ENCODE measurements around the gene THADA. TPM values are rescaled to one million over a fixed set of nuclear protein-coding genes. Genes with fewer than 3 reads are reported as not detected.

THADA gene
- total RNA-seq, 1 experiment from 2014 or later: 27.5 TPM

DNA sequence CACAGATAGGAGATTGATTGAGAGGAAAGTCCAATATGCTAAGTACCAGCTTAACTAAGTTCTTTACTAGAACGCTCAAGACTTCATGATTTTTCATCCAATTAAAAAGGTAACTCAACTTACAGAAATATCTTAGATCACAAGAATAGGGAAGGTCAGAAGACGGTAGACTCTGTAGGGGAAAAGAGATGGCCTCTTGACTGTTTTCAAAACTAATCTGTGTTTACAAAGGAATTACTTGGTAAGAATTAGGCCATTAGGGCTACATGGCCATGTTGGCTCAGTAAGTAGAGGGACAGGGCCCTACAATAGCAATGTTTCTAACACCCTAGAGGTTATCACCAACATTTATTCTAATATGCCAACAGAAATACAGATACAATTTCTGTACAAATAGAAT lies 196.7 kb downstream of the THADA start:
- H3K9me3 Mint-ChIP-seq: no peaks in the 10 kb centered on the region
- H3K4me1 Mint-ChIP-seq: peaks cover 25% of the 10 kb centered on the region
- no peak overlapping the region for H3K4me3 Mint-ChIP-seq
- ChIA-PET POLR2A (no interaction called here), CTCF (no interaction called here)
- ATAC-seq (no peak), DNase-seq (ENCODE audit: low spot score) (no peak)
- TF ChIP-seq FOXK1 (CRISPR knock-in tag; IDR thresholded peaks at IDR 0.05) (no peak), CBFB (CRISPR knock-in tag; IDR thresholded peaks at IDR 0.05; ENCODE audit: low read depth) (no peak), MYBL2 (CRISPR knock-in tag; IDR thresholded peaks at IDR 0.05) (no peak), OVOL2 (CRISPR knock-in tag; IDR thresholded peaks at IDR 0.05; ENCODE audit: borderline replicate concordance) (no peak), NR1H2 (CRISPR knock-in tag; IDR thresholded peaks at IDR 0.05) (no peak), TEAD1 (CRISPR knock-in tag; IDR thresholded peaks at IDR 0.05) (no peak), SP1 (CRISPR knock-in tag; conservative IDR thresholded peaks at IDR 0.05) (no peak)
- TF ChIP-seq, protein P1, sequence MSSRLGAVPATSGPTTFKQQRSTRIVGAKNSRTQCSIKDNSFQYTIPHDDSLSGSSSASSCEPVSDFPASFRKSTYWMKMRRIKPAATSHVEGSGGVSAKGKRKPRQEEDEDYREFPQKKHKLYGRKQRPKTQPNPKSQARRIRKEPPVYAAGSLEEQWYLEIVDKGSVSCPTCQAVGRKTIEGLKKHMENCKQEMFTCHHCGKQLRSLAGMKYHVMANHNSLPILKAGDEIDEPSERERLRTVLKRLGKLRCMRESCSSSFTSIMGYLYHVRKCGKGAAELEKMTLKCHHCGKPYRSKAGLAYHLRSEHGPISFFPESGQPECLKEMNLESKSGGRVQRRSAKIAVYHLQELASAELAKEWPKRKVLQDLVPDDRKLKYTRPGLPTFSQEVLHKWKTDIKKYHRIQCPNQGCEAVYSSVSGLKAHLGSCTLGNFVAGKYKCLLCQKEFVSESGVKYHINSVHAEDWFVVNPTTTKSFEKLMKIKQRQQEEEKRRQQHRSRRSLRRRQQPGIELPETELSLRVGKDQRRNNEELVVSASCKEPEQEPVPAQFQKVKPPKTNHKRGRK (CRISPR knock-in tag; IDR thresholded peaks at IDR 0.05; ENCODE audit: borderline replicate concordance): no peak
- TF ChIP-seq, protein P2, sequence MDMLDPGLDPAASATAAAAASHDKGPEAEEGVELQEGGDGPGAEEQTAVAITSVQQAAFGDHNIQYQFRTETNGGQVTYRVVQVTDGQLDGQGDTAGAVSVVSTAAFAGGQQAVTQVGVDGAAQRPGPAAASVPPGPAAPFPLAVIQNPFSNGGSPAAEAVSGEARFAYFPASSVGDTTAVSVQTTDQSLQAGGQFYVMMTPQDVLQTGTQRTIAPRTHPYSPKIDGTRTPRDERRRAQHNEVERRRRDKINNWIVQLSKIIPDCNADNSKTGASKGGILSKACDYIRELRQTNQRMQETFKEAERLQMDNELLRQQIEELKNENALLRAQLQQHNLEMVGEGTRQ (CRISPR knock-in tag; IDR thresholded peaks at IDR 0.05): no peak
- TF ChIP-seq, protein P3, sequence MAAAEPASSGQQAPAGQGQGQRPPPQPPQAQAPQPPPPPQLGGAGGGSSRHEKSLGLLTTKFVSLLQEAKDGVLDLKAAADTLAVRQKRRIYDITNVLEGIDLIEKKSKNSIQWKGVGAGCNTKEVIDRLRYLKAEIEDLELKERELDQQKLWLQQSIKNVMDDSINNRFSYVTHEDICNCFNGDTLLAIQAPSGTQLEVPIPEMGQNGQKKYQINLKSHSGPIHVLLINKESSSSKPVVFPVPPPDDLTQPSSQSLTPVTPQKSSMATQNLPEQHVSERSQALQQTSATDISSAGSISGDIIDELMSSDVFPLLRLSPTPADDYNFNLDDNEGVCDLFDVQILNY (CRISPR knock-in tag; IDR thresholded peaks at IDR 0.05): no peak
- H3K27me3 Mint-ChIP-seq (ENCODE audit: low read depth): no peaks in the 10 kb centered on the region
- H3K27ac Mint-ChIP-seq: no peak overlapping the region
- 0 out of 2 replicates have a peak, but pooled peaks cover 2% of the 10 kb centered on the region for H3K36me3 Mint-ChIP-seq

DNA sequence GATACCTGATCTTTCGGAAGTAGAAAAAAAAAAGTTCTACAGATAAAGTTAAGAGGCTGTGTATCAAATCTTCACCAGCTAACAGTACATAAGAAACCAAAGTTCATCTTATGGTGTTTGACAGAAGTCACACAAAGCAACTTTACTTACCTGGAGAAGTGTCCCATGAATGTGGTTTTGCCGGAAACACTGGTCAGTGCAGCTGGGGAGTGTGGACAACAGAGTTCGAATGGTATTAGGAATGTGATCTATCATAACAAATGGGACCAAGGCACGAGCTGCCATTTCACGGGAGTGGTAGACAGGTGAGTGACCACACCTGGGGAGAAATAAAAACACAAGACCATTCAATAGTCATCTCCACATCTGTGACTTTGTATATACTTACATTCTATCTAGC lies 198.0 kb downstream of the THADA start:
- Mint-ChIP-seq H3K27me3 (ENCODE audit: low read depth) (no peaks in the 10 kb centered on the region), H3K4me3 (no peak overlapping the region), H3K9me3 (no peaks in the 10 kb centered on the region), H3K27ac (no peak overlapping the region; the same call in 1 of the 2 replicates), H3K4me1 (peaks cover 13% of the 10 kb centered on the region), H3K36me3 (0 out of 2 replicates have a peak, but pooled peaks cover 2% of the 10 kb centered on the region)
- POLR2A ChIA-PET: no interaction called here
- ATAC-seq (no peak), DNase-seq (ENCODE audit: low spot score) (no peak)
- CTCF ChIA-PET: no interaction called here
- no peak for TF ChIP-seq GTF2I (CRISPR knock-in tag; conservative IDR thresholded peaks at IDR 0.05)
- no peak for TF ChIP-seq FOXP1 (CRISPR knock-in tag; IDR thresholded peaks at IDR 0.05; ENCODE audit: borderline replicate concordance)
- TF ChIP-seq TCF7 (CRISPR knock-in tag; IDR thresholded peaks at IDR 0.05; ENCODE audit: low read depth): no peak
- TF ChIP-seq, protein P4, sequence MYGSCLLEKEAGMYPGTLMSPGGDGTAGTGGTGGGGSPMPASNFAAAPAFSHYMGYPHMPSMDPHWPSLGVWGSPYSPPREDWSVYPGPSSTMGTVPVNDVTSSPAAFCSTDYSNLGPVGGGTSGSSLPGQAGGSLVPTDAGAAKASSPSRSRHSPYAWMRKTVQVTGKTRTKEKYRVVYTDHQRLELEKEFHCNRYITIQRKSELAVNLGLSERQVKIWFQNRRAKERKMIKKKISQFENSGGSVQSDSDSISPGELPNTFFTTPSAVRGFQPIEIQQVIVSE (CRISPR knock-in tag; IDR thresholded peaks at IDR 0.05; ENCODE audit: borderline replicate concordance): no peak
- TF ChIP-seq, protein P5, sequence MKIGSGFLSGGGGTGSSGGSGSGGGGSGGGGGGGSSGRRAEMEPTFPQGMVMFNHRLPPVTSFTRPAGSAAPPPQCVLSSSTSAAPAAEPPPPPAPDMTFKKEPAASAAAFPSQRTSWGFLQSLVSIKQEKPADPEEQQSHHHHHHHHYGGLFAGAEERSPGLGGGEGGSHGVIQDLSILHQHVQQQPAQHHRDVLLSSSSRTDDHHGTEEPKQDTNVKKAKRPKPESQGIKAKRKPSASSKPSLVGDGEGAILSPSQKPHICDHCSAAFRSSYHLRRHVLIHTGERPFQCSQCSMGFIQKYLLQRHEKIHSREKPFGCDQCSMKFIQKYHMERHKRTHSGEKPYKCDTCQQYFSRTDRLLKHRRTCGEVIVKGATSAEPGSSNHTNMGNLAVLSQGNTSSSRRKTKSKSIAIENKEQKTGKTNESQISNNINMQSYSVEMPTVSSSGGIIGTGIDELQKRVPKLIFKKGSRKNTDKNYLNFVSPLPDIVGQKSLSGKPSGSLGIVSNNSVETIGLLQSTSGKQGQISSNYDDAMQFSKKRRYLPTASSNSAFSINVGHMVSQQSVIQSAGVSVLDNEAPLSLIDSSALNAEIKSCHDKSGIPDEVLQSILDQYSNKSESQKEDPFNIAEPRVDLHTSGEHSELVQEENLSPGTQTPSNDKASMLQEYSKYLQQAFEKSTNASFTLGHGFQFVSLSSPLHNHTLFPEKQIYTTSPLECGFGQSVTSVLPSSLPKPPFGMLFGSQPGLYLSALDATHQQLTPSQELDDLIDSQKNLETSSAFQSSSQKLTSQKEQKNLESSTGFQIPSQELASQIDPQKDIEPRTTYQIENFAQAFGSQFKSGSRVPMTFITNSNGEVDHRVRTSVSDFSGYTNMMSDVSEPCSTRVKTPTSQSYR (CRISPR knock-in tag; IDR thresholded peaks at IDR 0.05): no peak
- TF ChIP-seq HMGA2 (CRISPR knock-in tag; IDR thresholded peaks at IDR 0.05): no peak
- TF ChIP-seq, protein P6, sequence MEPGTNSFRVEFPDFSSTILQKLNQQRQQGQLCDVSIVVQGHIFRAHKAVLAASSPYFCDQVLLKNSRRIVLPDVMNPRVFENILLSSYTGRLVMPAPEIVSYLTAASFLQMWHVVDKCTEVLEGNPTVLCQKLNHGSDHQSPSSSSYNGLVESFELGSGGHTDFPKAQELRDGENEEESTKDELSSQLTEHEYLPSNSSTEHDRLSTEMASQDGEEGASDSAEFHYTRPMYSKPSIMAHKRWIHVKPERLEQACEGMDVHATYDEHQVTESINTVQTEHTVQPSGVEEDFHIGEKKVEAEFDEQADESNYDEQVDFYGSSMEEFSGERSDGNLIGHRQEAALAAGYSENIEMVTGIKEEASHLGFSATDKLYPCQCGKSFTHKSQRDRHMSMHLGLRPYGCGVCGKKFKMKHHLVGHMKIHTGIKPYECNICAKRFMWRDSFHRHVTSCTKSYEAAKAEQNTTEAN (CRISPR knock-in tag; IDR thresholded peaks at IDR 0.05): no peak
- TF ChIP-seq, protein P7, sequence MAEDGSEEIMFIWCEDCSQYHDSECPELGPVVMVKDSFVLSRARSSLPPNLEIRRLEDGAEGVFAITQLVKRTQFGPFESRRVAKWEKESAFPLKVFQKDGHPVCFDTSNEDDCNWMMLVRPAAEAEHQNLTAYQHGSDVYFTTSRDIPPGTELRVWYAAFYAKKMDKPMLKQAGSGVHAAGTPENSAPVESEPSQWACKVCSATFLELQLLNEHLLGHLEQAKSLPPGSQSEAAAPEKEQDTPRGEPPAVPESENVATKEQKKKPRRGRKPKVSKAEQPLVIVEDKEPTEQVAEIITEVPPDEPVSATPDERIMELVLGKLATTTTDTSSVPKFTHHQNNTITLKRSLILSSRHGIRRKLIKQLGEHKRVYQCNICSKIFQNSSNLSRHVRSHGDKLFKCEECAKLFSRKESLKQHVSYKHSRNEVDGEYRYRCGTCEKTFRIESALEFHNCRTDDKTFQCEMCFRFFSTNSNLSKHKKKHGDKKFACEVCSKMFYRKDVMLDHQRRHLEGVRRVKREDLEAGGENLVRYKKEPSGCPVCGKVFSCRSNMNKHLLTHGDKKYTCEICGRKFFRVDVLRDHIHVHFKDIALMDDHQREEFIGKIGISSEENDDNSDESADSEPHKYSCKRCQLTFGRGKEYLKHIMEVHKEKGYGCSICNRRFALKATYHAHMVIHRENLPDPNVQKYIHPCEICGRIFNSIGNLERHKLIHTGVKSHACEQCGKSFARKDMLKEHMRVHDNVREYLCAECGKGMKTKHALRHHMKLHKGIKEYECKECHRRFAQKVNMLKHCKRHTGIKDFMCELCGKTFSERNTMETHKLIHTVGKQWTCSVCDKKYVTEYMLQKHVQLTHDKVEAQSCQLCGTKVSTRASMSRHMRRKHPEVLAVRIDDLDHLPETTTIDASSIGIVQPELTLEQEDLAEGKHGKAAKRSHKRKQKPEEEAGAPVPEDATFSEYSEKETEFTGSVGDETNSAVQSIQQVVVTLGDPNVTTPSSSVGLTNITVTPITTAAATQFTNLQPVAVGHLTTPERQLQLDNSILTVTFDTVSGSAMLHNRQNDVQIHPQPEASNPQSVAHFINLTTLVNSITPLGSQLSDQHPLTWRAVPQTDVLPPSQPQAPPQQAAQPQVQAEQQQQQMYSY (CRISPR knock-in tag; IDR thresholded peaks at IDR 0.05): no peak
